OCI-LY7 (cell line): Measurements from ENCODE around the gene SLC19A1. TPM values are rescaled to one million over a fixed set of nuclear protein-coding genes. Genes with fewer than 3 reads are reported as not detected.

Source experiments
- BruUV-seq: library from RNA; stranded (reverse); fragments of 400-500 nt; replicated peaks from 2 replicates; lab custom pipeline; 2021; lab: Mats Ljungman, UMichigan
- CTCF ChIA-PET: fragments of 300-600 bp; sonication (Branson Sonifier 250); formaldehyde crosslinking; loops from one replicate; lab custom pipeline; 2022; ENCODE audit warnings: antibody characterized with exemption; ENCODE audit not compliant: unreplicated experiment; lab: Charles Lee
- POLR2A ChIA-PET: fragments of 300-600 bp; sonication (Branson Sonifier 250); formaldehyde crosslinking; loops from one replicate; lab custom pipeline; 2022; ENCODE audit warnings: antibody characterized with exemption; lab: Charles Lee
- DNase-seq: peaks from one replicate; pipeline ENCODE4 v3.0.0-alpha.2; 2015; ENCODE audit warnings: low spot score
- H2AFZ ChIP-seq: fragments of 200-600 bp; sonication (generic), shearing (Covaris generic); 2 replicates; pipeline ENCODE4 v1.6.1; 2014; ENCODE audit warnings: mild to moderate bottlenecking, antibody characterized with exemption, low read length, moderate library complexity
- H3K27ac ChIP-seq: fragments of 200-600 bp; sonication (generic); 2 replicates; pipeline ENCODE4 v1.5.1; 2014; ENCODE audit warnings: mixed run types, low read depth, mild to moderate bottlenecking, moderate library complexity, low read length, inconsistent platforms; ENCODE audit not compliant: poor library complexity, severe bottlenecking
- H3K36me3 ChIP-seq: fragments of 200-600 bp; sonication (generic); 2 replicates; pipeline ENCODE4 v1.6.1; 2014; ENCODE audit warnings: mild to moderate bottlenecking, antibody characterized with exemption, low read length, moderate library complexity, mixed read lengths; ENCODE audit not compliant: insufficient read depth
- H3K4me1 ChIP-seq: fragments of 200-600 bp; sonication (generic); 2 replicates; pipeline ENCODE4 v1.5.1; 2014; ENCODE audit warnings: mild to moderate bottlenecking, low read length; ENCODE audit not compliant: insufficient read depth, poor library complexity, severe bottlenecking
- H3K4me2 ChIP-seq: fragments of 200-600 bp; sonication (generic); 2 replicates; pipeline ENCODE4 v1.6.1; 2014; ENCODE audit warnings: mild to moderate bottlenecking, low read length
- H3K4me3 ChIP-seq: fragments of 200-600 bp; sonication (generic); 2 replicates; pipeline ENCODE4 v1.5.1; 2014; ENCODE audit warnings: mild to moderate bottlenecking, low read depth, low read length; ENCODE audit not compliant: poor library complexity, severe bottlenecking
- H3K79me2 ChIP-seq: fragments of 200-600 bp; sonication (generic); 2 replicates; pipeline ENCODE4 v1.6.1; 2016; ENCODE audit warnings: low read depth, mild to moderate bottlenecking, low read length, moderate library complexity, mixed read lengths; ENCODE audit not compliant: insufficient read depth
- H3K9me2 ChIP-seq: fragments of 200-600 bp; sonication (generic); 2 replicates; pipeline ENCODE4 v1.6.1; 2016; ENCODE audit warnings: mild to moderate bottlenecking, low read length, mixed read lengths; ENCODE audit not compliant: insufficient read depth
- H3K9me3 ChIP-seq: fragments of 200-600 bp; sonication (generic); 2 replicates; pipeline ENCODE4 v1.6.1; 2014; ENCODE audit warnings: mild to moderate bottlenecking, mixed run types, low read length, mixed read lengths
- H4K20me1 ChIP-seq: fragments of 200-600 bp; sonication (generic); 2 replicates; pipeline ENCODE4 v1.6.1; 2014; ENCODE audit warnings: mild to moderate bottlenecking, antibody characterized with exemption, low read length, moderate library complexity, mixed read lengths; ENCODE audit not compliant: insufficient read depth
- CTCF ChIP-seq: fragments of 200-600 bp; sonication (generic); conservative IDR thresholded peaks from 2 replicates; pipeline ENCODE4 v1.5.1; 2014; ENCODE audit warnings: mild to moderate bottlenecking, antibody characterized with exemption, low read length, moderate library complexity, mixed read lengths
- EZH2phosphoT487 ChIP-seq: fragments of 200-600 bp; sonication (generic); IDR thresholded peaks from 2 replicates; pipeline ENCODE4 v1.6.1; 2018; ENCODE audit warnings: low read depth, borderline replicate concordance, mild to moderate bottlenecking, mixed run types, antibody characterized with exemption, low read length, moderate library complexity, mixed read lengths
- intact Hi-C: fragments of 100-400 bp; cut with micrococcal nuclease; formaldehyde crosslinking; loops from one replicate; pipeline ENCODE4 v1.10.0; 2022; ENCODE audit not compliant: unreplicated experiment
- total RNA-seq, 2 experiments: library from RNA; depleted of rRNA in 1 of 2; stranded (reverse); fragments of >200 nt in 1 of 2; shearing (Covaris generic) in 1 of 2; gene quantifications; 2 replicates each; pipeline ENCODE4 v1.2.3, GENCODE V29; 2014 to 2022

SLC19A1 gene
- total RNA-seq, 2 experiments from 2014 or later, result 17.9 to 41.2 TPM

- BruUV-seq, result no TSS peak
- H3K27ac ChIP-seq, result no peak overlapping the region
- intact Hi-C loops, result no loop called here
- H3K9me2 ChIP-seq, result no peaks in the 10 kb centered on the region
- no peak for DNase-seq
- ChIA-PET CTCF (no interaction called here), POLR2A (no interaction called here)
- no peak overlapping the region for H3K4me3 ChIP-seq
- no peaks in the 10 kb centered on the region for H3K36me3 ChIP-seq
- TF ChIP-seq CTCF (no peak), EZH2phosphoT487 (no peak)
- H3K4me1 ChIP-seq, result no peaks in the 10 kb centered on the region
- no peaks in the 10 kb centered on the region for H3K9me3 ChIP-seq
- no peaks in the 10 kb centered on the region for H4K20me1 ChIP-seq
- H2AFZ ChIP-seq, result no peak overlapping the region
- H3K79me2 ChIP-seq, result no peaks in the 10 kb centered on the region
- H3K4me2 ChIP-seq, result no peak overlapping the region
Measured at GRCh38 chr21:45486443-45487160, 55.6 kb downstream of the SLC19A1 start.

- Histone ChIP-seq H3K36me3 (no peaks in the 10 kb centered on the region), H3K4me2 (no peak overlapping the region), H3K4me3 (no peak overlapping the region), H4K20me1 (no peaks in the 10 kb centered on the region), H3K79me2 (no peaks in the 10 kb centered on the region), H2AFZ (no peak overlapping the region), H3K9me3 (no peaks in the 10 kb centered on the region), H3K9me2 (no peaks in the 10 kb centered on the region), H3K4me1 (no peaks in the 10 kb centered on the region), H3K27ac (no peak overlapping the region)
- DNase-seq, result no peak
- TF ChIP-seq EZH2phosphoT487 (no peak), CTCF (no peak)
- ChIA-PET POLR2A (no interaction called here), CTCF (no interaction called here)
- intact Hi-C loops, result no loop called here
- no TSS peak for BruUV-seq
Measured at GRCh38 chr21:45485686-45486442, 56.4 kb downstream of the SLC19A1 start.

GRCh38 chr21:45484318-45484717 is 57.9 kb downstream of the SLC19A1 start:
- Histone ChIP-seq H2AFZ (no peak overlapping the region), H3K9me2 (no peaks in the 10 kb centered on the region), H3K9me3 (no peaks in the 10 kb centered on the region), H3K4me1 (no peaks in the 10 kb centered on the region), H4K20me1 (no peaks in the 10 kb centered on the region), H3K4me3 (no peak overlapping the region), H3K4me2 (no peak overlapping the region), H3K27ac (no peak overlapping the region), H3K36me3 (no peaks in the 10 kb centered on the region), H3K79me2 (no peaks in the 10 kb centered on the region)
- TF ChIP-seq CTCF, result no peak
- TF ChIP-seq EZH2phosphoT487, result no peak
- BruUV-seq, result no TSS peak
- CTCF ChIA-PET, result no interaction called here
- POLR2A ChIA-PET, result no interaction called here
- no peak for DNase-seq
- intact Hi-C loops, result no loop called here
